SJSA1 (cell line): Measurements from ENCODE around the gene PTPRD. TPM values are rescaled to one million over a fixed set of nuclear protein-coding genes. Genes with fewer than 3 reads are reported as not detected.

ENCODE experiments used
- DNase-seq, 2 experiments: peaks; one replicate each; pipeline ENCODE4 v3.0.0-alpha.2; 2015 to 2020; ENCODE audit warnings: low spot score in 2 of 2, low read depth in 1 of 2
- H3K27ac ChIP-seq: fragments of 250-450 bp; sonication (Bioruptor Pico); 2 replicates; pipeline ENCODE4 v1.5.1; 2020; ENCODE audit warnings: mild to moderate bottlenecking, moderate library complexity
- H3K27me3 ChIP-seq: fragments of 250-450 bp; sonication (Bioruptor Pico); replicated peaks from 2 replicates; pipeline ENCODE4 v1.5.1; 2020; ENCODE audit warnings: mild to moderate bottlenecking, moderate library complexity
- H3K36me3 ChIP-seq: fragments of 250-450 bp; sonication (Bioruptor Pico); 2 replicates; pipeline ENCODE4 v1.5.1; 2020; ENCODE audit warnings: mild to moderate bottlenecking
- H3K4me1 ChIP-seq: fragments of 250-450 bp; sonication (Bioruptor Pico); replicated peaks from 2 replicates; pipeline ENCODE4 v1.6.1; 2021; ENCODE audit warnings: mild to moderate bottlenecking
- H3K4me3 ChIP-seq: fragments of 250-450 bp; sonication (Bioruptor Pico); 2 replicates; pipeline ENCODE4 v1.5.1; 2020; ENCODE audit warnings: mild to moderate bottlenecking
- H3K9me3 ChIP-seq: fragments of 250-450 bp; sonication (Bioruptor Pico); replicated peaks from 2 replicates; pipeline ENCODE4 v1.5.1; 2020; ENCODE audit warnings: mild to moderate bottlenecking
- total RNA-seq: library from RNA; depleted of rRNA; stranded (reverse); fragments of >200 nt; shearing (Covaris generic); gene quantifications from 2 replicates; pipeline ENCODE4 v1.2.3, GENCODE V29; 2014

PTPRD gene
- total RNA-seq, 1 experiment from 2014 or later = not detected

DNA sequence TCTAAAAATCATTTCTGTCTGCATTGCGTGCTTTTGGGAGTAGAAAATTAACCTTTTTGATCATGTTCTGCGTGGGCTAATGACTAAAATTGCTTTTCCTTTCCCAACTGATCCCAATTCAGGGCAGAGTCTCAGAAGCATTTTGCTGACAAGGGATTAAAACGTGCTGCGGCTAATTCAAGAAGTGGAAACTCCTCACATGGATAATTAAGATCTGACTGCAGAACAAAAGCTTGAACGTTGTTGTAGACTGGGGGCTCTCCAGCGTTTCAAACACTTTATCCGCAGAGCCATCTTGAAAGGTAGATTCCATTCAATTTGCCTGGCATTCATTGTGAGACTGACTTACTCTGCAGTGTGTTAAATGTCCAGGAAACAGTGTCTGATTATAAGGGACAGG, 2327.9 kb downstream of the PTPRD start:
- no peak overlapping the region for H3K4me3 ChIP-seq
- H3K36me3 ChIP-seq = no peaks in the 10 kb centered on the region
- no peaks in the 10 kb centered on the region for H3K9me3 ChIP-seq
- H3K27ac ChIP-seq = no peak overlapping the region
- no peaks in the 10 kb centered on the region for H3K4me1 ChIP-seq
- DNase-seq = no peak
- H3K27me3 ChIP-seq = no peaks in the 10 kb centered on the region

GRCh38 chr9:8282535-8282934, 2330.3 kb downstream of the PTPRD start:
- Histone ChIP-seq H3K27me3 (no peaks in the 10 kb centered on the region), H3K9me3 (no peaks in the 10 kb centered on the region), H3K36me3 (no peaks in the 10 kb centered on the region), H3K4me3 (no peak overlapping the region), H3K4me1 (no peaks in the 10 kb centered on the region), H3K27ac (no peak overlapping the region)
- DNase-seq = no peak

- Histone ChIP-seq H3K27ac (no peak overlapping the region), H3K4me1 (no peaks in the 10 kb centered on the region), H3K27me3 (no peaks in the 10 kb centered on the region), H3K9me3 (no peaks in the 10 kb centered on the region), H3K4me3 (no peak overlapping the region), H3K36me3 (no peaks in the 10 kb centered on the region)
- DNase-seq = no peak
Measured at GRCh38 chr9:8280811-8281210, 2332.0 kb downstream of the PTPRD start.

DNA sequence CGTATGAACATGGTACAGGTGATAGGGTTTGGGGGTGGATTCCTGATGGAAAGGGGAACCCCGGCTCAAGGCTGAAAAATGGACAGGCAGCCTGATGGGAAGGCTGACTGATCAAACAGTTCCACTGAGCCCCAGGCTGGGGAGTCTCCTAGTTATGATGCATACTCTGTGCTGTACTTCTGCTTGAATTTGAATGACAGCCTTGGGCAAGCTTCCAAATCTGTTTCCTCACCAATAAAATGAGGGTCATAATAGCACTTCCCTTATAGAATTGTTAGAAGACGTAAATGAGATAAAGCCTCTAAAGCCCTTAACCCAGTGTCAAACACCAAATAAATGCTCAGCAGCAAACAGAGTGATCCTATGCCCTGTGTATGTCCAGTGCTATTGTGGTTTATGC, 2334.8 kb downstream of the PTPRD start:
- H3K27me3 ChIP-seq = no peaks in the 10 kb centered on the region
- H3K9me3 ChIP-seq = no peaks in the 10 kb centered on the region
- no peaks in the 10 kb centered on the region for H3K4me1 ChIP-seq
- no peak overlapping the region for H3K4me3 ChIP-seq
- no peak for DNase-seq
- H3K36me3 ChIP-seq = no peaks in the 10 kb centered on the region
- H3K27ac ChIP-seq = no peak overlapping the region

DNA sequence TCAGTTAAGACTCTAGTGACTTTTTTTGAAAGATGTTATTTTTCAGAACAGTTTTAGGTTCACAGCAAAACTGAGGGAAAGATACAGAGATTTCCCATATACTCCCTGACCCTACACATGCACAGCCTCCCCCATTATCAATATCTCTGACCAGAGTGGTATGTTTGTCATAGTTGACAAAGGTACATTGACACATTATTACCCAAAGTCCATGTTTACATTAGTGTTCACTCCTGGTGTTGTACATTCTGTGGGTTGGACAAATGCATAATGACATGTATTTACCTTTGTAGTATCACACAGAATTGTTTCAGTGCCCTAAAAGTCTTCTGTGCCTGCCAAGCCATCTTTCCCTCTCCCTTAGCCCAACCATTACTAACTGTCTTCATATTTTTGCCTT, 2342.6 kb downstream of the PTPRD start:
- H3K9me3 ChIP-seq = no peaks in the 10 kb centered on the region
- H3K4me1 ChIP-seq = no peaks in the 10 kb centered on the region
- H3K4me3 ChIP-seq = no peak overlapping the region

GRCh38 chr9:8268881-8269280, 2343.9 kb downstream of the PTPRD start:
- no peak for DNase-seq
- H3K36me3 ChIP-seq = no peaks in the 10 kb centered on the region
- no peak overlapping the region for H3K4me3 ChIP-seq
- no peak overlapping the region for H3K27ac ChIP-seq
- H3K9me3 ChIP-seq = no peaks in the 10 kb centered on the region
- no peaks in the 10 kb centered on the region for H3K27me3 ChIP-seq
- H3K4me1 ChIP-seq = no peaks in the 10 kb centered on the region

More for the DNA sequence above, 2342.6 kb downstream of the PTPRD start:
- Histone ChIP-seq H3K27me3 (no peaks in the 10 kb centered on the region), H3K27ac (no peak overlapping the region), H3K36me3 (no peaks in the 10 kb centered on the region)
- no peak for DNase-seq

- Histone ChIP-seq H3K9me3 (no peaks in the 10 kb centered on the region), H3K4me3 (no peak overlapping the region), H3K27ac (no peak overlapping the region), H3K27me3 (no peaks in the 10 kb centered on the region), H3K4me1 (no peaks in the 10 kb centered on the region), H3K36me3 (no peaks in the 10 kb centered on the region)
- no peak for DNase-seq
Measured at GRCh38 chr9:8268216-8268878, 2344.5 kb downstream of the PTPRD start.

DNA sequence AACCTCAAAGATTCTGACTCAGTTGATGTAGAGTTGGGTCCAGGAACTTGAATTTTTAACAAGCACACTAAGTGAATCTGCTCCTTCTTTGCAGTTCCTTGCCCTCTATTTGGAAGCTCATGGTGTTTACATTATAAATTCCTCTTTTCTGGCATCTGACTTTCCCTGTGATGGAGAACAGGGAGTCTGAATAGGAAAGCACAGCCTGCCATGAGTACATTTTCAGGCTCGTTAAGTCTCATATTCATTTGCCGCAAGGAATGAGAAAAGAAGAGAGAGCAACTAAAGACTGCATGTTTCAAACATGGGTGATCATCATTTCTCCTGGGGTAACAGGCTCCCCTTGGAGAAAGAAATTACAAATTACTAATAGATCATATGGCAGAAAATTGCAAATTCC, 2345.2 kb downstream of the PTPRD start:
- Histone ChIP-seq H3K4me3 (no peak overlapping the region), H3K4me1 (no peaks in the 10 kb centered on the region)

GRCh38 chr9:8266861-8267260, 2345.9 kb downstream of the PTPRD start:
- no peaks in the 10 kb centered on the region for H3K27me3 ChIP-seq

More for the DNA sequence above, 2345.2 kb downstream of the PTPRD start:
- DNase-seq = no peak
- no peak overlapping the region for H3K27ac ChIP-seq
- H3K9me3 ChIP-seq = no peaks in the 10 kb centered on the region
- no peaks in the 10 kb centered on the region for H3K36me3 ChIP-seq
- no peaks in the 10 kb centered on the region for H3K27me3 ChIP-seq

GRCh38 chr9:8265281-8265680, 2347.5 kb downstream of the PTPRD start:
- no peak overlapping the region for H3K27ac ChIP-seq
- H3K4me1 ChIP-seq = no peaks in the 10 kb centered on the region
- no peak overlapping the region for H3K4me3 ChIP-seq
- DNase-seq = no peak
- H3K36me3 ChIP-seq = no peaks in the 10 kb centered on the region
- no peaks in the 10 kb centered on the region for H3K9me3 ChIP-seq
- H3K27me3 ChIP-seq = no peaks in the 10 kb centered on the region

More at GRCh38 chr9:8266861-8267260, 2345.9 kb downstream of the PTPRD start:
- H3K9me3 ChIP-seq = no peaks in the 10 kb centered on the region
- no peak overlapping the region for H3K27ac ChIP-seq
- no peaks in the 10 kb centered on the region for H3K4me1 ChIP-seq
- no peak for DNase-seq
- H3K36me3 ChIP-seq = no peaks in the 10 kb centered on the region
- no peak overlapping the region for H3K4me3 ChIP-seq
